Gastroesophageal sphincter (tissue), 4 donors: ENCODE results near the gene WDR53. TPM values are rescaled to one million over a fixed set of nuclear protein-coding genes. Genes with fewer than 3 reads are reported as not detected.
A peak's percentile ranks its signal among the peaks of the same experiment; 100 is the strongest.
"Not testable (repeated sequence)": the region's sequence is repeated elsewhere in the genome, so short reads cannot be mapped to it uniquely, and the experiment has no call there.

Experiments used
- ATAC-seq: fragments of 150-250 bp; one replicate; pipeline ENCODE4 v1.9.1; 2016; ENCODE audit warnings: mild to moderate bottlenecking, moderate library complexity
- H3K27ac ChIP-seq, 4 donors: fragments of 200-600 bp; sonication (generic) in 3 of 4; 1 replicate in 3 of 4; 2 replicates in 1 of 4; pipeline ENCODE4 v1.5.1; 2016 to 2019
- H3K27me3 ChIP-seq: fragments of 200-600 bp; sonication (generic); one replicate; pipeline ENCODE4 v1.5.1; 2019
- H3K36me3 ChIP-seq, 2 donors: fragments of 200-600 bp; sonication (generic); one replicate each; pipeline ENCODE4 v1.5.1; 2019; ENCODE audit warnings: control low read depth in 1 of 2
- H3K4me1 ChIP-seq, 3 donors: fragments of 200-600 bp; sonication (generic); 1 replicate in 2 of 3; 2 replicates in 1 of 3; pipeline ENCODE4 v1.5.1; 2016 to 2019; ENCODE audit warnings: control low read depth in 2 of 3
- H3K4me3 ChIP-seq, 2 donors: fragments of 200-600 bp; sonication (generic); one replicate each; pipeline ENCODE4 v1.5.1; 2019; ENCODE audit warnings: mild to moderate bottlenecking in 1 of 2, moderate library complexity in 1 of 2
- H3K9me3 ChIP-seq, 3 donors: fragments of 200-600 bp; sonication (generic); one replicate each; pipeline ENCODE4 v1.5.1; 2017 to 2019; ENCODE audit warnings: control low read depth in 2 of 3
- EP300 ChIP-seq: sonication (generic); formaldehyde crosslinking; IDR thresholded peaks from one replicate; pipeline ENCODE4 v1.6.1; 2017; ENCODE audit warnings: antibody characterized with exemption, mild to moderate bottlenecking
- POLR2A ChIP-seq, 2 donors: fragments of 450-650 bp; IDR thresholded peaks; one replicate each; pipeline ENCODE4 v1.6.1; 2017; ENCODE audit warnings: antibody characterized with exemption in 2 of 2, mild to moderate bottlenecking in 2 of 2, moderate library complexity in 1 of 2
- POLR2AphosphoS5 ChIP-seq: sonication (generic); formaldehyde crosslinking; IDR thresholded peaks from one replicate; pipeline ENCODE4 v1.6.1; 2017; ENCODE audit warnings: antibody characterized with exemption
- WGBS, 2 donors: methylation state at CpG; one replicate each; pipeline ENCODE4 v1.1.5; 2018; ENCODE audit warnings: low coverage in 1 of 2; 5-methylcytosine and 5-hydroxymethylcytosine counted together
- total RNA-seq, 4 donors: library from RNA; depleted of rRNA; stranded (reverse); fragments of >200 nt; gene quantifications; one replicate each; pipeline ENCODE4 v1.1.0, GENCODE V29; 2016
- TF ChIP-seq, protein P1 (sequence below), 4 experiments: fragments of 200-600 bp in 2 of 4; fragments of 450-650 bp in 2 of 4; sonication (generic) in 1 of 4; IDR thresholded peaks; one replicate each; pipeline ENCODE4 v1.5.1; 2017 to 2019; ENCODE audit warnings: antibody characterized with exemption in 4 of 4, mild to moderate bottlenecking in 2 of 4, moderate library complexity in 2 of 4

The WDR53 gene
- total RNA-seq, 4 donors from 2014 or later, result 3.3 to 8.1 (median 6.8) TPM

DNA sequence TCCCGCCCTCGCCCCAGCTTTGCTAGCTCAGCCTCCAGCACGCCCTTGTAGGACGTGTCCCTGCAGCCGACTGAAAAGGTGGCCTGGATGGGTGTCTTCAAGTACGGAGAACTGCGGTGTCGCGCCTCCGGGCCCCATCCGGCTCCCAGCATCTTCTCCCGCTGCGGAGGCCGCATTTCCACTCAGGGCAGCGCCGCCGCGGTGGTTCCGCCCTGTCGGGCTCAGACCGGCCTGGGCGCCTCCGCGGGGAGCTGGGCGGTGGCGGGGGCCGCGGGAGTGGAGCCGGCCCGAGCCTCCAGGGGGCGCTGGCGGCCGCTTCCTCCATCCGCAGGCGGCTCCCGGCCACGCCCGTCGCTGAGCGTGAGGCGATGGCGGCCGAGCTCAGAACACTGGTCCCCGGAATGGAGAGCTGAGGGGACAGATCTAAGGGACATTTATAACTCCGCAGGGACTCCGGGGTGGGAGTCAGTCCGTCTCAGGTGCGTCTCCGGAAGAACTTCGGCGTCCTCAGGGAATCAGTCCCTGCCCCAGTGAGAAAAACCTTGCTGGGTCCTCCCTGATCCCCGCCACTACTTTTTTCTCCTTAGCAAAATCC lies 39.6 kb downstream of the WDR53 start:
- Histone ChIP-seq H3K27ac (peak overlapping the region in 3 of 4 donors; percentile 78 to 80 (median 79)), H3K36me3 (no peaks in the 10 kb centered on the region), H3K4me1 (peaks cover 0 to 10% (median 4%) of the 10 kb centered on the region in 3 donors), H3K27me3 (no peaks in the 10 kb centered on the region), H3K4me3 (peak overlapping the region; percentile 33 to 54), H3K9me3 (no peaks in the 10 kb centered on the region)
- TF ChIP-seq, protein P1, sequence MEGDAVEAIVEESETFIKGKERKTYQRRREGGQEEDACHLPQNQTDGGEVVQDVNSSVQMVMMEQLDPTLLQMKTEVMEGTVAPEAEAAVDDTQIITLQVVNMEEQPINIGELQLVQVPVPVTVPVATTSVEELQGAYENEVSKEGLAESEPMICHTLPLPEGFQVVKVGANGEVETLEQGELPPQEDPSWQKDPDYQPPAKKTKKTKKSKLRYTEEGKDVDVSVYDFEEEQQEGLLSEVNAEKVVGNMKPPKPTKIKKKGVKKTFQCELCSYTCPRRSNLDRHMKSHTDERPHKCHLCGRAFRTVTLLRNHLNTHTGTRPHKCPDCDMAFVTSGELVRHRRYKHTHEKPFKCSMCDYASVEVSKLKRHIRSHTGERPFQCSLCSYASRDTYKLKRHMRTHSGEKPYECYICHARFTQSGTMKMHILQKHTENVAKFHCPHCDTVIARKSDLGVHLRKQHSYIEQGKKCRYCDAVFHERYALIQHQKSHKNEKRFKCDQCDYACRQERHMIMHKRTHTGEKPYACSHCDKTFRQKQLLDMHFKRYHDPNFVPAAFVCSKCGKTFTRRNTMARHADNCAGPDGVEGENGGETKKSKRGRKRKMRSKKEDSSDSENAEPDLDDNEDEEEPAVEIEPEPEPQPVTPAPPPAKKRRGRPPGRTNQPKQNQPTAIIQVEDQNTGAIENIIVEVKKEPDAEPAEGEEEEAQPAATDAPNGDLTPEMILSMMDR (IDR thresholded peaks at IDR 0.05), result peak; percentile 47 to 97 (median 78)
- TF ChIP-seq EP300, result no peak
- peak; percentile 95 for ATAC-seq
- 0 to 30% methylated on average over 5 to 8 of the region's 52 CpGs for WGBS, 2 donors

DNA sequence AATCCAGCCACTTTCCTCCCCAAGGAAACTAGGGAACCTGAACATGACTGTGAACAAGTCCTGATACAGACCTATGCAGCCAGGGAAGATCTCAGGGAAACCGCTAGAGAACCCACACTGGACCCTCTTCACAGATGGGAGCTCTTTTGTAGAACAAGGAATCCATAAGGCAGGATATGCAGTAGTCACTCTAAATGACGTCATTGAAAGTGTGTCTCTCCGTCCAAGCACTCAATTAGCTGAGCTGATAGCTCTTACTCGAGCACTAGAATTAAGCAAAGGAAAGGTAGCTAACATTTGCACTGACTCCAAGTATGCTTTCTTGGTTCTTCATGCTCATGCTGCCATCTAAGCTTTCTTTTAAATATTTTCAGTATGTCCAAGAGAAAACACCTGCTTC lies 43.2 kb downstream of the WDR53 start:
- no peak for TF ChIP-seq POLR2AphosphoS5
- no peak for TF ChIP-seq POLR2A (IDR thresholded peaks at IDR 0.05)
- TF ChIP-seq, protein P1 (IDR thresholded peaks at IDR 0.05), result no peak
- no peak for TF ChIP-seq EP300
- WGBS, 2 donors, result 74 to 80% methylated on average over 4 of the region's 4 CpGs
- Histone ChIP-seq H3K4me1 (peaks cover 0 to 10% (median 4%) of the 10 kb centered on the region in 3 donors), H3K4me3 (no peak overlapping the region), H3K9me3 (peaks cover 0 to 15% (median 0%) of the 10 kb centered on the region in 3 donors), H3K27ac (no peak overlapping the region), H3K36me3 (no peaks in the 10 kb centered on the region), H3K27me3 (no peaks in the 10 kb centered on the region)
- no peak for ATAC-seq

DNA sequence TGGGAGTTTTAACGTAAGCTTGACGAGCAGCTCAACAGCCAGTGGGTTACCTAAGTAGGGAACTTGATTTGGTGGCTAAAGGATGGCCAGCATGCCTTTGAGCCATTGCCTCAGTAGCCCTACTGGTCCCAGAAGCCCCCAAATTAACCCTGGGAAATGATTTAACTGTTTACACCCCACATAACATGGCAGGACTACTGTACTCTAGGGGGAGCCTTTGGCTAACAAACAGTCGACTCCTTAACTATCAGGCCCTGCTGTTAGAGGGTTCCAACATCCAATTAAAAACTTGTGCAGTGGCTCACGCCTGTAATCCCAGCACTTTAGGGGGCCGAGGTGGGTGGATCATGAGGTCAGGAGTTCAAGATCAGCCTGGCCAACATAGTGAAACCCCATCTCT lies 43.8 kb downstream of the WDR53 start:
- Histone ChIP-seq H3K4me3 (no peak overlapping the region), H3K27ac (no peak overlapping the region), H3K36me3 (no peaks in the 10 kb centered on the region), H3K27me3 (no peaks in the 10 kb centered on the region), H3K4me1 (peaks cover 0 to 10% (median 4%) of the 10 kb centered on the region in 3 donors), H3K9me3 (peaks cover 0 to 21% (median 0%) of the 10 kb centered on the region in 3 donors)
- no peak for TF ChIP-seq EP300
- TF ChIP-seq POLR2AphosphoS5, result no peak
- TF ChIP-seq, protein P1 (IDR thresholded peaks at IDR 0.05), result no peak
- no peak for TF ChIP-seq POLR2A (IDR thresholded peaks at IDR 0.05)
- 31 to 42% methylated on average over 2 to 4 of the region's 5 CpGs for WGBS, 2 donors
- no peak for ATAC-seq

DNA sequence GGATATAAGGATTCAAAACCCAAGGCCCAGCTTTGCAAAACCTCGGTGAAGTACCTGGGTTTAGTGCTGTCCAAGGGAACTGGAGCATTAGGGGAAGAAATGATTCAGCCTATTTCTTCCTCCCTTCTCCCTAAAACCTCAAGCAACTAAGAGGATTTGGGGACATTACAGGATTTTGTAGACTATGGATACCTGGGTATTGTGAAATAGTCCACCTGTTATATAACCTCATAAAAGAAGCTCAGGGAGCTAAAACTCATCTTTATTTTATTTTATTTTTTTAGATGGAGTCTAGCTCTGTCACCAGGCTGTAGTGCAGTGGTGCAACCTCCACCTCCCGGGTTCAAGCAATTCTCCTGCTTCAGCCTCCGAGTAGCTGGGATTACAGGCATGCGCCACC lies 44.5 kb downstream of the WDR53 start:
- no peaks in the 10 kb centered on the region for H3K36me3 ChIP-seq
- H3K9me3 ChIP-seq, result peaks cover 0 to 28% (median 0%) of the 10 kb centered on the region in 3 donors
- ATAC-seq, result no peak
- no peak overlapping the region for H3K27ac ChIP-seq
- H3K27me3 ChIP-seq, result no peaks in the 10 kb centered on the region
- H3K4me3 ChIP-seq, result no peak overlapping the region
- peaks cover 0 to 5% (median 3%) of the 10 kb centered on the region in 3 donors for H3K4me1 ChIP-seq
- TF ChIP-seq, protein P1 (IDR thresholded peaks at IDR 0.05), result no peak
- TF ChIP-seq EP300 (no peak), POLR2AphosphoS5 (no peak), POLR2A (IDR thresholded peaks at IDR 0.05) (no peak)
- WGBS, 2 donors, result 84% methylated on average over 4 of the region's 4 CpGs; no CpG with 5 or more reads in 1 of the 2 donors

DNA sequence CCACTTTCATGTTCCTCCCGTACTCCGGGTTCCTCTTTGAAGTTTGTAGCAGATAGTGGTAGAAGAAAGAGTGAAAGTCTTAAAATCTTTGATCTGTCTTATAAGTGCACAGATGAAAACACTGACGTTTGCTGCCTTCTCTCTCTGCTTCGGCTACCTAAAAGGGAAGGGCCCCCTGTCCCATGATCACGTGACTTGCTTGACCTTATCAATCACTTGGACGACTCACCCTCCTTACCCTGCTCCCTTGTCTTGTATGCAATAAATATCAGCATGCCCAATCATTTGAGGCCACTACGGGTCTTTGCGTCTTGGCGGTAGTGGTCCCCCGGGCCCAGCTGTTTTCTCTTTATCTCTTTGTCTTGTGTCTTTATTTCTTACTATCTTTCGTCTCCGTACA lies 47.1 kb downstream of the WDR53 start:
- WGBS, 2 donors, result 78 to 82% methylated on average over 10 to 11 of the region's 12 CpGs

More for the DNA sequence above, 47.1 kb downstream of the WDR53 start:
- H3K4me3 ChIP-seq, H3K4me1 ChIP-seq, ATAC-seq, H3K27ac ChIP-seq, H3K36me3 ChIP-seq, H3K27me3 ChIP-seq: not testable (repeated sequence)
- H3K9me3 ChIP-seq, result peaks cover 0 to 37% (median 0%) of the 10 kb centered on the region in 3 donors
